ENCODE measurements around the gene RHOBTB3.
"Not testable (repeated sequence)": the region's sequence is repeated elsewhere in the genome, so short reads cannot be mapped to it uniquely, and the experiment has no call there.

Gene RHOBTB3

DNA sequence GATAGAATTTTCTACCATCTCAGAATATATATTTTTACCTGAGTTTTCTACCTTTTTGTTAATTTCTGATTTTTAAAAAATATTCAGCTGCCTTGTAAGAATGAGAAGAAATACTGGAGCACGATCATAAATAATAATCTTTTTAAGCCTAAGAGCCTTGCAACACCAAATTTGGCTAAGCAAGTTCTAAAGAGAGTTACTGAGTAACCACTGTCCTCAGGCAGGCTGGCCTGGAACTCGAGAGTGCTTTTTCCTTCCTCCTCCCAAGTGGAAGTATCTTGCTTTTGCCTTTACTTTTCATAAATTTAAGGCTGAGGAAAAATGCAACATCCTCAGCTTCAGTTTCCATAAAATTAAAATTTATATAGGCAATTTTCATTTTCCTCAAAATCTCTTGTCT, 70.4 kb downstream of the RHOBTB3 start:
- DNase-seq (ENCODE audit: low spot score) = no peak

DNA sequence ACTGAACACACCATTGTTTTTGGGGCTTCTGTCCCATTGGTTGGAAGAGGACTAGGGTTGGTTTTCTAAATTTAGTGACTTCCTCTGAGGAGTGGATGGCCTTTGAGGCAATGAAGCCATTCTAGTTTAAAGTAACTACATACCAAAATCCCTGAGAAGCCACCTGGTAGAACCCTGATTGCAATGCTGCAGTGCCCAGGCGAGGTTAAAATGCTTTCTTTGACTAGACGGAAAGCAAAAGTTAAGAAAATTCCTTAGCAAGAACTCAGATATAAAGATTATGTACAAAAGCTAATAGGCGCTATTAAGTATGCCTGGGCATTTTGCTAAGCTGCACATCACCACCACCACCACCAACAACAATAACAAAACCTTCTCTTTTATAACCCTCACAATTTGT, 70.8 kb downstream of the RHOBTB3 start:
- no peak for DNase-seq (ENCODE audit: low spot score)

DNA sequence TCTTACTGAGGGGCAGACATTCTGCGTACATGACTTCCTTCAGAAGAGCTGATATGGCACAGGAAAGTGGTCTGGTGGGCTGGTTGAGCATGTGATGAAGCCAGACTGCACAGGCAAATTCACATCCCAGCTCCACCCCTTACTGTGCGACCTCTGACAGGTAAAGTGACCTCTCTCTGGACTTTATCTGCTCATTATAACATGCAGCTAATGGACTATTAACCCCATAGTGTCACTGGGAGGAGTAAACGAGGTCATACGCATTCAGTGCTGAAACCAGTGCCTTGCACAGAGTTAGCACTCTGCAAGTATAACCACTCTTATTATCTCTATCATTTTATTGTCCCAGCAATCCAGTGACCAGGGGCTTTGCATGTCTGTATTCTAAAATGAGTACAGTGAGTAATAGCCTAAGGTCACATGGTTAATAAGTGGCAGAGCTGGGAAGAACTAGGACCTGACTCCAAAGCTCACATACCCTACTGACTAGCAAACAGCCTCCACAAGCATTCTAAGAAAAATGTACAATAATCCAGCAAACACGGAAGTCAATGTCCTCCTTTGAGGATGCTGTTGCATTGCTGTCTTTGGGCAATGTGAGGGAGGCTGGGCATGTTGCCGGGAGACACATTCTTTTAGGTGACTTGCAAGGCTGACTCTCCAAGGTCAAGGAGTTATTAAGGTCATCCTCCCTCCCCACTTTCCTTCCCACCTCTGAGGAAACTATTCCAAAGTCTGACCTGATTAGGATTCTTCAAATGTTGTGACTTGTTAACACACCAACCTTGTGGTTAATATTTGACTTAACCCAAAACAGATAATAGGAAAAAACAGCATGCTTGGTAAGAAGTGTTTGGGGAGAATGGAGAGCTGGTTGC, 72.4 kb downstream of the RHOBTB3 start:
- no peak for DNase-seq (ENCODE audit: low spot score)

DNA sequence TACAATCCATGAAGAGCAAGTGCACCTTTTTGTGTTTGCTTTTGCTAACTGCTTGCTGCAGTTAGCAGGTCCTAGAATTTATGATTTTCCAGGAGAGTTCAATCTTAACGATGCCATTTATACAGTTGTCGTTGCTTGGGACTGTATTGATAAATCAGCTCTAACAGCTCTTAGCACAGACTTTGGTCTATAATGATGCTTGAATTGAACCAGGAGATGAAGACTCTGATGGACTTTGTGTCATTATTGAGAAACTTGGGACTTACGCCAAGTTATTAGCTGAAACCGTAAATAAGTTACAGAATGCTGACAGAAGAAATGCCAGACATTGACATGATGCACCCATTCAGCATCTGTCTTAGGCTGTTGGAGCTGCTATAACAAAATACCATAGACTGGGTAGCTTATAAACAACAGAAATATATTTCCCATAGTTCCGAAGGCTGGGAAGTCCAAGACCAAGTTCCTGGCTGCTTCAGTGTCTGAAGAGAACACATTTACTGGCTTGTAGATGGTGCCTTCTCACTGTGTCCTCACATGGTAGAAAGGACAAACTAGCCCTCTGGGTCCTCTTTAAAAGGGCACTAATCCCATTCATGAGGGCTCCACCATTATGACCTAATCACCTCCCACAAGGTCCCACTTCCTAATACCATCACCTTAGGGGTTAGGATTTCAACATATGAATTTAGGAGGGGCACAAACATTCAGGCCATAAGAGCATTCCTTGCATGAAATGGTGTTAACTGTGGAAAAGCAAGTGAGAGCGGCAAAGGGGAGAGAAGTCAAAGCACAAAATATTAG, 73.8 kb downstream of the RHOBTB3 start:
- no peak for DNase-seq (ENCODE audit: low spot score)

DNA sequence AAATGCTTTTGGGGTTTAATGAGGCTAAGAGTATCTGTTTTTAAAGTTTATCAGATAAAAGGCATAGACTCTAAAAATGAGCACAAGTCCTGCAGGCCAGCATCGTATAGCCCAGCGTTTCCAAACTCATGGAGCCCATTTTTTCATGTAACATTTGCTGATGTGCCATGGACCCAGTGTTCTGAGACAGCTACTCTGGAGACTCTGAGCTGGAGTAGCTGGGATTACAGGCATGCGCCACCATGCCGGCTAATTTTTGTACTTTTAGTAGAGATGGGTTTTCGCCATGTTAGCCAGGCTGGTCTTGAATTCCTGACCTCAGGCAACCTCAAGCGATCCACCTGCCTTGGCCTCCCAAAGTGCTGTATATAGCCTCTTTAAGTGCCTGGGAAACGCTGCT, 75.6 kb downstream of the RHOBTB3 start:
- DNase-seq (ENCODE audit: low spot score) = no peak

DNA sequence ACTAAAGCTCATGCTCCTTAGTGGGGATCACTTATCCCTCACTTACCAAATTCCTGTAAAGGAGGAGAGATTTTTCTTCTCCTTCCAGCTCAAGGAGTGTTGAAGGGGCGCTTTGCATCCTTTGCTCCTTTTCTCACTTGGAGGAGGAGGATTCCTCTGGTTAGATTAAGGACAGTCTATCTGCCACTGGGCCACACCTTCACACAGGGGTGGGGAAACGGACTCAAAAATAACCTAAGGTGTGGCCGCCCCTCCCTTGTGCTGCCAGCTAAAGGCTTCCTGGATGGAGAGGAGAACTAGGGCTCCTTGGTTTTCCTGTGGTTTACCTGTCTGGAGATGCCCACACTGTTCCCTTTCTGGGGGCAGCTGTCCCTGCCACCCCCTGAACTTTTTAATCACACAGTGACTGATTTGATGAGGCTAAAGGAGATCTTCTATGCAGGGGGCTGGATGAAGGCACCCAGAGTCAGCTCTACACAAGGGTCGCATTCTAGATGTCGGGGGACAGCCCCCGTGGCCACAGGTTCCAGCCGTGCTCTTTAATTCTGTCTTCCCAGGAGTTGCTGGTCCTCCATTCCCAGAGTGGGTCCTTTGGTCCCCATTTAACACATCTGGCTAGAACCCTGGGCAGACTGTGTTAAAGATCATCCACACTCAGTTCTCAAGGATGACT, 77.0 kb downstream of the RHOBTB3 start:
- DNase-seq (ENCODE audit: low spot score) = no peak

DNA sequence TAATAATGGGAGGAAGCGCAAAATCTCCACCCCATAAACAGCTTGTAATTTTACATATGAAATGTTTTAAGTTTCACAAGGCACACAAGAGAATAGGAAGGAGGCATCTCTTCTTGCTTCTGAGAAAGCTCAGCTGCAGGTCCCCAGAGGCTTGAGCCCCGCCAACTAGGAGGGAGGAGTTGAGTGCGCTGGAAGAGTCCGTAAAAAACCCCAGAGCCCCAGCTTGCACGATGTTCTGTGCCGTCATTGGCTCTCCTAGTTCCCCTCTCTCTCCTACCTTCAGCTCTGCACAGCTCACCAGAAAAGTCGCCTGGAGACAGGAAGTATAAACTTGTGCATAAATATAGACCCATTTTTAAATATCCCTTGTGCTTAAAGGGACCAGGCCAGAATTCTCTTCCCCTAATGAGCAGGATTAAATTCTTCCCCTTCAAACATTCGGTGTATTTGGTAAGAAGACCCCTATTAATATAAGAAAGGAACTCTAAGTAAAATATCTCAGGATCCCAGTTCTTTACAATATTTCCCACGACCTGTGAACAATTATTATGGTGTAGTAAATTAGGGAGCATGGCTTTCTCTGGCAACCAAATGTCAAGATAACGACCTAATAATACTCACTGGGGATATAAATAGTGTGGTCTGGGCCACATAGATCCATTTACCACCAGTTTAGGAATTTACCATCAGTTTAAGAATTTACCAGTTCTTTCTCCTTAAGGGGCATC, 77.7 kb downstream of the RHOBTB3 start:
- DNase-seq (ENCODE audit: low spot score) = peak; percentile 89

DNA sequence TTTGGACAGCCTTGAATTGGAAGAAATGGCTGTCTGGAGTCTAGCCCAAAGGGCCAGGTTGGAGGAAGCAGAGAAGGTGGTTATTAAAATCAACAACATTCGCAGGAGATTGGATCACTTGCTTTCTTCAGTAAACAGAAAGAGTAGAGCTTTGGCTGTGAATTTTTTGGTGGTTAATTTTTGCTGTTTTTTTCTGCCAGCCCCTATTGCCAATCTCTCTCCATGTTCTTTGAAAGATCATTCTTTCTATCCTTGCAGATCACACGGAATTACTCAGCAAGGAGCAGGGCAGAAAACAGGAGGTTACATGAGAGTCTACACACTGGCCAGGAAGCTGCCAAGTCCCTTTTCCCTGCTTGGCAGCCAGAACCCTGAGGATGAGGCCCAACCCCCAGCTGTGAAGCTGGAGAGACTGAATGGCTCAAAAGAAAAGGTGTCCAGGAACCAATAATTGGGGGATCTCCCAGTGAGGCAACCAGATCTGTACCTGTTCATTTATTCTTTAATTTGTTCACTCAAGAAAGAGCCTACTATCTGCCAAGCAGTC, 78.4 kb downstream of the RHOBTB3 start:
- no peak for DNase-seq (ENCODE audit: low spot score)

DNA sequence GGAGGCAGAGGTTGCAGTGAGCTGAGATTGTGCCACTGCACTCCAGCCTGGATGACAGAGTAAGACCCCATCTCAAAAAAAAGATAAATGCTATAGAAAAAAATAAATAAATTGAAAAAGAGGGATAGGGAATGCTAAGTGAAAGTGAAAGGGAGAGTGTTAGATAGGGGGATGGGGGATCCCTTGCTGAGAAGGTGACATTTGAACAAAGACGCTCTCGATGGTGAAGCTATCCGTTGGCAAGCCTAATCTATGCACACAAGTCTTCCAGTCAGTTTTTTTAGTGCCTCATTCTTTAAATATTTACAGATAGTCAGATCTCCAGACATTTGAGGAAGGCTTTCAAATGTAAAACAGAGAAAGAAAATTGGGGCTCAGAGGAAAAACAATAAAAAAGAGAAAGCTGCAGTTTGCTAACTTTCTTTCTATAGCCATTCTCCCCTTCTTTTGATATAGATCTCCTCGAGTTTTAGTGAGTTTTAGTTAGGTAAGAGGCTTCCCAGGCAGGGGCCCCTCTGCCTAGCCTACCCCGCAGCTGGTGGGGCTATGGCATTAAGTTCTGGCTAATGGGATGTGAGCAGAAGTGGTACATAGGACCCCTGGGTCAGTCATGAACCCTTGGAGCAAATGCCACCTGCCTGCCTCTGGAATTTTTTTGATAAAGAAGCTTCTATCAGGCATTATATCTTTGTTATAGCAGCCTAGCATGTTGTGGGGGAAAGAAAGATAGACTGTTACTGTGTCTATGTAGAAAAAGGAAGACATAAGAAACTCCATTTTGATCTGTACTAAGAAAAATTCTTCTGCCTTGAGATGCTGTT, 79.4 kb downstream of the RHOBTB3 start:
- no peak for DNase-seq (ENCODE audit: low spot score)

DNA sequence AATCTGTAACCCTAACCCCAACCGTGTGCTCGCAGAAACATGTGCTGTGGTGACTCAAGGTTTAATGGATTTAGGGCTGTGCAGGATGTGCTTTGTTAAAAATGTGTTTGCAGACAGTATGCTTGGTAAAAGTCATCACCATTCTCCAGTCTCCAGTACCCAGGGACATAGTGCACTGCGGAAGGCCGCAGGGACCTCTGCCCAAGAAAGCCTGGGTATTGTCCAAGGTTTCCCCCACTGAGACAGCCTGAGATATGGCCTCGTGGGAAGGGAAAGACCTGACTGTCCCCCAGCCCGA, 79.9 kb downstream of the RHOBTB3 start:
- not testable (repeated sequence) for DNase-seq (ENCODE audit: low spot score)

DNA sequence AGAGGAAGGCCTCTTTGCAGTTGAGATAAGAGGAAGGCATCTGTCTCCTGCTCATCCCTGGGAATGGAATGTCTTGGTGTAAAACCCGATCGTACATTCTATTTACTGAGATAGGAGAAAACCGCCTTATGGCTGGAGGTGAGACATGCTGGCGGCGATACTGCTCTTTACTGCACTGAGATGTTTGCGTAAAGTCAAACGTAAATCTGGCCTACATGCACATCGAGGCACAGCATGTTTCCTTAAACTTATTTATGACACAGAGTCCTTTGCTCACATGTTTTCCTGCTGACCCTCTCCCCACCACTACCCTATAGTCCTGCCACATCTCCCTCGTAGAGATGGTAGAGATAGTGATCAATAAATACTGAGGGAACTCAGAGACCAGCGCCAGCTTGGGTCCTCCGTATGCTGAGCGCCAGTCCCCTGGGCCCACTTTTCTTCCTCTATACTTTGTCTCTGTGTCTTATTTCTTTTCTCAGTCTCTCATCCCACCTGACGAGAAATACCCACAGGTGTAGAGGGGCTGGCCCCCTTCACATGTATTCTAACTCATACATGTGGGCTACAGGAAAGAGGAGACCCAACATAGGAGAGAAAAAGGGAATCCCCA, 80.4 kb downstream of the RHOBTB3 start:
- DNase-seq (ENCODE audit: low spot score) = not testable (repeated sequence)

DNA sequence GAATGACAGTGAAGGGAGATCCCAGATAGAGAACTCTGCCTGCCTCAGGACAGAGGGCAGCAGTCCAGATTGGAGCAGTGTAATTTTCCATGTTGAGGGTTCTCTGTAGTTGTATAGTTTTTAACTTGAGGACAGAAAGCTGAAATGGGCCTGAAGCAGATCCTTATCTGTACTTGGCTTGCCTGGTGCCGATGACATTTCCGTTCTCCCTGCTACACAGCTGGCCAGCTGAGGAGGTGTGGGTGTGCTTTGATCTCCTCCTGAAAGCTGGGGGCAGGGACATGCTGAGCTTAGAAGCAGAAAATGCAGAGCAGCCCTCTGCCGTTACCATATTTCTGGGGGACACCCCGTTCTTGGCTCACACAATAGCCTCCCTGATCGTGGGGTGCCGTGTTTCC, 80.9 kb downstream of the RHOBTB3 start:
- DNase-seq (ENCODE audit: low spot score) = no peak

DNA sequence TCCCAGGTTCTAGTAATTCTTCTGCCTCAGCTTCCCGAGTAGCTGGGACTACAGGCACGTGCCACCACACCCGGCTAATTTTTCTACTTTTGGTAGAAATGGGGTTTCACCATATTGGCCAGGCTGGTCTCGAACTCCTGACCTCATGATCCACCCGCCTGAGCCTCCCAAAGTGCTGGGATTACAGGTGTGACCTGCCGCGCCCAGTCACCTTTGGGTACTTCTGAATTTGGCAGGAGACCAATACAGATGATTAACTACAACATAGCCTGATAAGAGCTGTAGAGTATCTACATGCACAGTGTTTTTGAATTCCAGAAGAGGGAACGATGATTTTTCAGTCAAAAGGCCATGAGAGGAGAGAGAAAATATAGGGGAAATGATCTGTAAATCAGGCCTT, 81.9 kb downstream of the RHOBTB3 start:
- DNase-seq (ENCODE audit: low spot score) = not testable (repeated sequence)

DNA sequence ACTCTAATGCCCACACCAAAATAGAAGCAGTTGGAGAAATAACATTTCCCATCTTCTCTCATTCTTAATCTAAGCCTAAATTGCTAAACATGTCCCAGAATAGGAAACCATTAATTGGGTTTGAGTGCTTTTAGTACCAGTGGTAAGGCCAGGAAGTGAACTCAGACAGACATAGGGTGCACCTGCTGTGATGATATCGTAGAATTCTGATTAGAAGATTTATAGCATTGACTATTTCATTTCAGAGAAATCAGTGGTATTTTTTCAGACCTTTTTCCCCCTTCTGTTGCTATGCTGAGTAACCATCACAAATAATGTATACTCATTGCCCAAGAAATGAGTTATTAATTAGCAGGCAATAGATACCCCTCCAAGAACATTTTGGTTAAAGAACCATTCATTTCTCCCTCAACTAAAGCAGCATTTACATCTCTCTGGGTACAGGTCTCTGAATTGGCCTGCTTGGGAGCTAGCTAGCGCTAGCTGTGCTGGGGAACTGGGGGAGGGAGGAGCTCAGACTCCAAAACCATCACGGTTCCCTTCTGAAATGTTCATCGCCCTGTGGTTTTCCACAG, 84.1 kb downstream of the RHOBTB3 start:
- DNase-seq (ENCODE audit: low spot score) = peak; percentile 52

DNA sequence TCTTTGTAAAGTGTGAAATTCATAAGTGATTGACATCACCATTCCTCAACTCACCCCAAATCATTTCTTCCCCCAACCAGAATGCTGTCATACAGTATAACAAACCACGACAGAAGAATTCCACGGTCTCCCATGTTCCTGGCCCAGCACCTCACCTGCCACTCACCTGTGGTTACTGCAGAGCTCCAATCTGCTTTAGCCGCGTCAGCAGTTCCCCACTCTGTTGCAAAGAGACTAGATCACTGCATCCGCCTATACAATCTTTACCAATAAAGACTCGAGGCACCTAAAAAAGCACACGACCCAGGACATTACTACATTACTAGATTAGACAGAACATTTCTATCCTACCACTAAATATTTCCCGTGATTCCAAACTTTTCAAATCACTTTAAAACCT, 85.2 kb downstream of the RHOBTB3 start:
- DNase-seq (ENCODE audit: low spot score) = no peak

DNA sequence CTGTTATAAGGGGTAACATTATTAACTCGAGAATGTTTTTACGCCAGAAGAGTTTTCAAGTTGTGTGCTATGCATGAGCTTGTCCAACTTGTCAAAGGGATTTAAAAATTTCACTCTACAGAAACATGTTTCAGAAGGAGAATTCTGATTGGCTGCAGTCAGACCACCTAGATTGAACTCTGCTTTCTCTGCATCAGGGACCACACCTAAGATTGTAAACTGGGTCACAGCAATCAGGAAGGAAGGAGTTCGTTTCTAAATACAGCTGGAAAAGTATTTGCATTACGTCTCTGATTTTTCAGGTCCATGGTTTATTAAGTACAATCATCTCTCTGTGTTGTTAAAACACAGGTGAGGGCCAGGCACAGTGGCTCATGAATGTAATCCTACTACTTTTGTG, 85.6 kb downstream of the RHOBTB3 start:
- DNase-seq (ENCODE audit: low spot score) = no peak

DNA sequence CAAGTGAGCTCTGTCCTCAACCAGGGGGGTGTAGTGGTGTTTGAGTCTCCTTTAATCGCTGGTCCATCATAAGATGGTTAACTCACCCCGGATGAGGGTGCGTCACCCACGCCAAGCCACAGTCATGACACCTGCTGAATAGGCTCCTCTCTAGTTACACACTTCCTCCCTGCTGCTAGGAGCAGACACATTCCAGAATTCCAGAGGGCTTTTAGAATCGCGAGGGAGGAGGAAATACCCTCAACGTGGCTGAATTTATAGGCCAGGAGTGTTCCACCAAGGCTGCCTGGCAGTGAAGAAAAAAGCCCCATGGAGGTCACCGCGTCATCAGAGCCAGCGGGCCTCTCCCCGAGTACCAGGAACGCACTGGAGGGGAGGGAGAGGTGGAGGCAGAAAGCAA, 86.3 kb downstream of the RHOBTB3 start:
- peak; percentile 71 for DNase-seq (ENCODE audit: low spot score)

DNA sequence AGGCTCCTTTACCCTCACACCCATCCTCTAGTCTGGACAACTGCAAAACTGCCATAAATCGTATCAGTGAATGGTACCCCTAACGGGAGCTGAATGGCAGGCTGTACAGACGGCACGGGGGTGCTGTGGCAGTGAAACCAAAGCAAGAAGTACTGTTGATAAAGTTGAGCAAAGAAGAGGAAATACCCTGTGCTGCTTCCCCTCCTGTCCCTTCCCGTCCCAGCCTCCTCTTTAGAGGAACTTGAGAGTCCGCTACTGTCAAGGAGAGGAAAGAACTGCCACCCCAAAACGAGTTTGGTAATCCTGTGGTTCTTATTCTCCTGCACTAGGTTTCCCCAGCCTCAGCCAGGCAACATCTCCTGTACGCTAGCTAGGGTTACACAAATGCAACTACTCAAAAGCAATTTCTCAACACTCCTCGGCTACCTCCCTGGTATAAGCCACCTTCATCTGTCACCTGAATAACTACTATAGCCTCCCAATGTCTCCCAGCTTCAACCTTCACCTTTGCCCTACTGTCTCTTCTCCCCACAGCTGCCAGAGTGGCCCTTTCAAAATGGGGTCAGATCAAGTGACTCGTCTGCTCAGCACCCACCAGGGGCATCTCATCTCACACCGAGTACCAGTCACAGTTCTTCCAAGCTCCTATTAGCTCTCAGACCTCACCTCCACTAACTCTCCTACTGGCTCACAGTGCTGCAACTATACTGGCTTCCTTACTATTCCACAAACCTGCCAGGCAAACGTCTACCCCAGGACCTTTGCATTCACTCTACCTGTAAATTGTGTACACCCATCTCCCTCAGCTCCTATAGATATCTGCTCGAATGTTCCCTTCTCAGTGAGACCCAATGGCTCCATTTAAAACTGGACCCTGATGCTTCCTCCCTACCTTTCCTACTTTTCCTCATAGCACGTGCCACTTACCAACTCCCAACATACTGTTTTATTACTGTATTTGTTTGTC, 87.3 kb downstream of the RHOBTB3 start:
- DNase-seq (ENCODE audit: low spot score) = no peak

Data from CD4-positive, alpha-beta T cell treated with Interleukin-15 for 4 hours (primary cell).